H9 (cell line): Measurements from ENCODE around the gene DEPDC5. TPM values are rescaled to one million over a fixed set of nuclear protein-coding genes. Genes with fewer than 3 reads are reported as not detected.
A peak's percentile ranks its signal among the peaks of the same experiment; 100 is the strongest.

ENCODE experiments used
- DNase-seq: peaks from one replicate; pipeline ENCODE4 v3.0.0-alpha.2; 2017
- H2AFZ ChIP-seq: one replicate; pipeline ENCODE4 v1.6.1; 2013; ENCODE audit warnings: mild to moderate bottlenecking, low read length, control low read depth, moderate library complexity
- H2AK5ac ChIP-seq: 2 replicates; pipeline ENCODE4 v1.6.1; 2013; ENCODE audit warnings: low read length, control low read depth, mixed read lengths; ENCODE audit not compliant: insufficient read length
- H2BK120ac ChIP-seq: one replicate; pipeline ENCODE4 v1.6.1; 2013; ENCODE audit warnings: low read depth, mild to moderate bottlenecking, low read length, control low read depth, inconsistent platforms; ENCODE audit not compliant: poor library complexity, severe bottlenecking
- H2BK12ac ChIP-seq: 2 replicates; pipeline ENCODE4 v1.6.1; 2013; ENCODE audit warnings: low read length, control low read depth, mixed read lengths, low read depth; ENCODE audit not compliant: insufficient read length
- H2BK15ac ChIP-seq: 2 replicates; pipeline ENCODE4 v1.6.1; 2013; ENCODE audit warnings: low read depth, low read length, control low read depth
- H2BK20ac ChIP-seq: one replicate; pipeline ENCODE4 v1.6.1; 2013; ENCODE audit warnings: low read depth, mild to moderate bottlenecking, low read length, control low read depth, inconsistent platforms; ENCODE audit not compliant: poor library complexity, severe bottlenecking
- H2BK5ac ChIP-seq: 2 replicates; pipeline ENCODE4 v1.6.1; 2013; ENCODE audit warnings: low read length, control low read depth, mixed read lengths; ENCODE audit not compliant: insufficient read length
- H3K14ac ChIP-seq: 2 replicates; pipeline ENCODE4 v1.6.1; 2013; ENCODE audit warnings: low read length, control low read depth; ENCODE audit not compliant: insufficient read depth
- H3K18ac ChIP-seq: 2 replicates; pipeline ENCODE4 v1.6.1; 2013; ENCODE audit warnings: low read depth, mild to moderate bottlenecking, mixed read lengths, low read length, control low read depth; ENCODE audit not compliant: insufficient read length
- H3K23ac ChIP-seq: 2 replicates; pipeline ENCODE4 v1.6.1; 2013; ENCODE audit warnings: low read length, control low read depth, mixed read lengths, low read depth; ENCODE audit not compliant: insufficient read length
- H3K23me2 ChIP-seq: 2 replicates; pipeline ENCODE4 v1.6.1; 2013; ENCODE audit warnings: low read depth, mild to moderate bottlenecking, mixed read lengths, low read length, control low read depth; ENCODE audit not compliant: insufficient read length, poor library complexity, severe bottlenecking
- H3K27ac ChIP-seq: 2 replicates; pipeline ENCODE4 v1.5.1; 2013; ENCODE audit warnings: low read length, control low read depth, mixed read lengths, low read depth; ENCODE audit not compliant: insufficient read length
- H3K27me3 ChIP-seq: 2 replicates; pipeline ENCODE4 v1.6.1; 2013; ENCODE audit warnings: low read length, control low read depth, inconsistent platforms; ENCODE audit not compliant: insufficient read depth
- H3K4ac ChIP-seq: 2 replicates; pipeline ENCODE4 v1.6.1; 2013; ENCODE audit warnings: low read depth, mild to moderate bottlenecking, control low read depth, inconsistent platforms, low read length, moderate library complexity
- H3K4me1 ChIP-seq: 2 replicates; pipeline ENCODE4 v1.6.1; 2013; ENCODE audit warnings: low read length, control low read depth, inconsistent platforms; ENCODE audit not compliant: insufficient read depth
- H3K4me2 ChIP-seq: 2 replicates; pipeline ENCODE4 v1.6.1; 2013; ENCODE audit warnings: low read length, control low read depth, mixed read lengths; ENCODE audit not compliant: insufficient read length, insufficient read depth
- H3K56ac ChIP-seq: 2 replicates; pipeline ENCODE4 v1.6.1; 2013; ENCODE audit warnings: low read depth, mild to moderate bottlenecking, mixed read lengths, low read length, control low read depth; ENCODE audit not compliant: insufficient read length
- H3K79me1 ChIP-seq: 2 replicates; pipeline ENCODE4 v1.6.1; 2013; ENCODE audit warnings: low read depth, mild to moderate bottlenecking, moderate library complexity, low read length, control low read depth, inconsistent platforms; ENCODE audit not compliant: insufficient read depth, poor library complexity, severe bottlenecking
- H3K79me2 ChIP-seq: 2 replicates; pipeline ENCODE4 v1.6.1; 2013; ENCODE audit warnings: low read length, control low read depth, inconsistent platforms; ENCODE audit not compliant: insufficient read depth
- H3K9ac ChIP-seq: 2 replicates; pipeline ENCODE4 v1.6.1; 2013; ENCODE audit warnings: low read length, control low read depth, mixed read lengths; ENCODE audit not compliant: insufficient read length; ENCODE audit errors: extremely low read depth
- H3K9me3 ChIP-seq: one replicate; pipeline ENCODE4 v1.6.1; 2013; ENCODE audit warnings: low read depth, low read length, inconsistent platforms; ENCODE audit not compliant: control insufficient read depth
- H3T11ph ChIP-seq: one replicate; pipeline ENCODE4 v1.6.1; 2013; ENCODE audit warnings: mild to moderate bottlenecking, low read length, control low read depth, inconsistent platforms
- H4K20me1 ChIP-seq: one replicate; pipeline ENCODE4 v1.6.1; 2013; ENCODE audit not compliant: control insufficient read depth, insufficient read length, insufficient read depth
- H4K5ac ChIP-seq: 2 replicates; pipeline ENCODE4 v1.6.1; 2013; ENCODE audit warnings: low read depth, mild to moderate bottlenecking, mixed read lengths, low read length, control low read depth; ENCODE audit not compliant: insufficient read length
- H4K8ac ChIP-seq: replicated peaks from 2 replicates; pipeline ENCODE4 v1.6.1; 2013; ENCODE audit warnings: low read length, control low read depth, mixed read lengths, low read depth; ENCODE audit not compliant: insufficient read length
- H4K91ac ChIP-seq: 2 replicates; pipeline ENCODE4 v1.6.1; 2013; ENCODE audit warnings: low read depth, mild to moderate bottlenecking, moderate library complexity, mixed read lengths, low read length, control low read depth; ENCODE audit not compliant: insufficient read length
- H3K27ac Mint-ChIP-seq, 3 experiments: 2 replicates in 2 of 3; 3 replicates in 1 of 3; pipeline ENCODE4 v1.8.0; 2020 to 2021; ENCODE audit warnings: mixed read lengths in 3 of 3, mild to moderate bottlenecking in 1 of 3, moderate library complexity in 1 of 3
- H3K27me3 Mint-ChIP-seq: 2 replicates; pipeline ENCODE4 v1.8.0; 2021; ENCODE audit warnings: low read depth, mild to moderate bottlenecking, moderate library complexity, mixed read lengths
- H3K36me3 Mint-ChIP-seq, 3 experiments: 2 replicates in 2 of 3; 3 replicates in 1 of 3; pipeline ENCODE4 v1.8.0; 2020 to 2021; ENCODE audit warnings: low read depth in 3 of 3, mixed read lengths in 3 of 3; ENCODE audit not compliant: insufficient read depth in 1 of 3
- H3K4me1 Mint-ChIP-seq, 2 experiments: 2 replicates each; pipeline ENCODE4 v1.8.0; 2020; ENCODE audit warnings: mixed read lengths in 2 of 2
- H3K4me3 Mint-ChIP-seq, 2 experiments: 2 replicates in 1 of 2; 3 replicates in 1 of 2; pipeline ENCODE4 v1.8.0; 2020 to 2021; ENCODE audit warnings: mild to moderate bottlenecking in 2 of 2, mixed read lengths in 2 of 2, moderate library complexity in 1 of 2
- H3K9me3 Mint-ChIP-seq, 2 experiments: 2 replicates in 1 of 2; 3 replicates in 1 of 2; pipeline ENCODE4 v1.8.0; 2020; ENCODE audit warnings: mild to moderate bottlenecking in 2 of 2, mixed read lengths in 2 of 2, moderate library complexity in 1 of 2
- CTCF ChIP-seq: fragments of 200-600 bp; sonication (generic); conservative IDR thresholded peaks from 3 replicates; pipeline ENCODE4 v1.8.0; 2021; ENCODE audit warnings: antibody characterized with exemption, mild to moderate bottlenecking
- WGBS: extraction: QIAGEN DNeasy Blood & Tissue Kit; methylation state at CpG from one replicate; pipeline ENCODE4 v1.1.7; 2013; ENCODE audit warnings: missing lambda C conversion rate, low lambda C conversion rate, mixed read lengths; ENCODE audit not compliant: insufficient read length; ENCODE audit errors: extremely low coverage; 5-methylcytosine and 5-hydroxymethylcytosine counted together
- total RNA-seq: library from RNA; stranded (reverse); gene quantifications from 2 replicates; pipeline ENCODE4 v1.2.1, GENCODE V29; 2021

The DEPDC5 gene
- total RNA-seq, 1 experiment from 2014 or later, result 29.2 TPM

- H3K79me2 ChIP-seq, result no peaks in the 10 kb centered on the region
- no peaks in the 10 kb centered on the region for H3K27me3 ChIP-seq
- TF ChIP-seq CTCF, result peak; percentile 50
- H3K4me1 Mint-ChIP-seq, result peaks cover 4 to 7% of the 10 kb centered on the region in 2 experiments; a peak in 2 of 4 replicates
- no peaks in the 10 kb centered on the region for H3K79me1 ChIP-seq
- H3K4me2 ChIP-seq, result no peak overlapping the region
- peaks cover 19 to 21% of the 10 kb centered on the region in 2 experiments for H3K9me3 Mint-ChIP-seq
- no peaks in the 10 kb centered on the region for H3K4me1 ChIP-seq
- H2AK5ac ChIP-seq, result no peak overlapping the region
- no peak overlapping the region; a peak in 1 of 7 replicates for H3K27ac Mint-ChIP-seq
- H3K14ac ChIP-seq, result no peak overlapping the region
- no peaks in the 10 kb centered on the region for H3K9me3 ChIP-seq
- H2BK5ac ChIP-seq, result no peak overlapping the region
- no peak overlapping the region for H3K4ac ChIP-seq
- H4K8ac ChIP-seq, result no peak overlapping the region
- H3K27ac ChIP-seq, result no peak overlapping the region
- H2BK120ac ChIP-seq, result no peak overlapping the region
- H4K20me1 ChIP-seq, result no peaks in the 10 kb centered on the region
- no peak overlapping the region for H4K5ac ChIP-seq
- H3K23ac ChIP-seq, result no peak overlapping the region
- DNase-seq, result no peak
- H3T11ph ChIP-seq, result no peak overlapping the region
- H2AFZ ChIP-seq, result no peak overlapping the region
- H3K9ac ChIP-seq, result no peak overlapping the region
- H3K27me3 Mint-ChIP-seq, result no peaks in the 10 kb centered on the region
- H3K23me2 ChIP-seq, result no peaks in the 10 kb centered on the region
- WGBS, result no CpG with 5 or more reads among the region's 6 CpGs
- H4K91ac ChIP-seq, result no peak overlapping the region
- no peak overlapping the region for H3K18ac ChIP-seq
- no peak overlapping the region for H2BK12ac ChIP-seq
- no peak overlapping the region for H3K56ac ChIP-seq
- H2BK15ac ChIP-seq, result no peak overlapping the region
- H3K36me3 Mint-ChIP-seq, result peaks cover 35 to 81% (median 71%) of the 10 kb centered on the region in 3 experiments
- no peak overlapping the region for H2BK20ac ChIP-seq
- H3K4me3 Mint-ChIP-seq, result no peak overlapping the region
Measured at GRCh38 chr22:31846161-31847115, 92.6 kb downstream of the DEPDC5 start.
